ENCODE data around the gene TRIM69.
"Not testable (repeated sequence)": the region's sequence is repeated elsewhere in the genome, so short reads cannot be mapped to it uniquely, and the experiment has no call there.

- TF ChIP-seq CTCF (conservative IDR thresholded peaks at IDR 0.05 in 1 of 2, IDR thresholded peaks at IDR 0.05 in 1 of 2; ENCODE audit: extremely low read depth in 1 of 2, insufficient read depth in 1 of 2, low read depth in 1 of 2, low read length in 2 of 2); EZH2 (IDR thresholded peaks at IDR 0.05; ENCODE audit: borderline replicate concordance, low read length): not testable (repeated sequence)
Observed at GRCh38 chr15:44700676-44701075, 35.7 kb upstream of the TRIM69 start.

Measured in mammary epithelial cell (primary cell).